Coronary artery (tissue), 2 donors: Measurements from ENCODE around the gene TMX1.
"Not testable (repeated sequence)": the region's sequence is repeated elsewhere in the genome, so short reads cannot be mapped to it uniquely, and the experiment has no call there.

Experiments used
- DNase-seq: peaks from one replicate; pipeline ENCODE4 v3.0.0-alpha.2; 2017; ENCODE audit warnings: low spot score
- H3K27ac ChIP-seq, 2 donors: fragments of 200-600 bp; sonication (generic); one replicate each; pipeline ENCODE4 v1.5.1; 2016 to 2019
- H3K4me3 ChIP-seq: fragments of 200-600 bp; sonication (generic); 2 replicates; pipeline ENCODE4 v1.5.1; 2016; ENCODE audit warnings: mild to moderate bottlenecking, moderate library complexity
- TF ChIP-seq, protein P1 (sequence below): fragments of 200-600 bp; sonication (generic); IDR thresholded peaks from one replicate; pipeline ENCODE4 v1.5.1; 2019; ENCODE audit warnings: antibody characterized with exemption

The TMX1 gene

GRCh38 chr14:51207621-51208020 lies 32.4 kb upstream of the TMX1 start:
- DNase-seq, result no peak
- Histone ChIP-seq H3K4me3 (no peak overlapping the region), H3K27ac (no peak overlapping the region)
- TF ChIP-seq, protein P1, sequence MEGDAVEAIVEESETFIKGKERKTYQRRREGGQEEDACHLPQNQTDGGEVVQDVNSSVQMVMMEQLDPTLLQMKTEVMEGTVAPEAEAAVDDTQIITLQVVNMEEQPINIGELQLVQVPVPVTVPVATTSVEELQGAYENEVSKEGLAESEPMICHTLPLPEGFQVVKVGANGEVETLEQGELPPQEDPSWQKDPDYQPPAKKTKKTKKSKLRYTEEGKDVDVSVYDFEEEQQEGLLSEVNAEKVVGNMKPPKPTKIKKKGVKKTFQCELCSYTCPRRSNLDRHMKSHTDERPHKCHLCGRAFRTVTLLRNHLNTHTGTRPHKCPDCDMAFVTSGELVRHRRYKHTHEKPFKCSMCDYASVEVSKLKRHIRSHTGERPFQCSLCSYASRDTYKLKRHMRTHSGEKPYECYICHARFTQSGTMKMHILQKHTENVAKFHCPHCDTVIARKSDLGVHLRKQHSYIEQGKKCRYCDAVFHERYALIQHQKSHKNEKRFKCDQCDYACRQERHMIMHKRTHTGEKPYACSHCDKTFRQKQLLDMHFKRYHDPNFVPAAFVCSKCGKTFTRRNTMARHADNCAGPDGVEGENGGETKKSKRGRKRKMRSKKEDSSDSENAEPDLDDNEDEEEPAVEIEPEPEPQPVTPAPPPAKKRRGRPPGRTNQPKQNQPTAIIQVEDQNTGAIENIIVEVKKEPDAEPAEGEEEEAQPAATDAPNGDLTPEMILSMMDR, result no peak

GRCh38 chr14:51208982-51209381 lies 31.1 kb upstream of the TMX1 start:
- no peak overlapping the region for H3K4me3 ChIP-seq
- TF ChIP-seq, protein P1, result no peak
- DNase-seq, result no peak
- H3K27ac ChIP-seq, result no peak overlapping the region

DNA sequence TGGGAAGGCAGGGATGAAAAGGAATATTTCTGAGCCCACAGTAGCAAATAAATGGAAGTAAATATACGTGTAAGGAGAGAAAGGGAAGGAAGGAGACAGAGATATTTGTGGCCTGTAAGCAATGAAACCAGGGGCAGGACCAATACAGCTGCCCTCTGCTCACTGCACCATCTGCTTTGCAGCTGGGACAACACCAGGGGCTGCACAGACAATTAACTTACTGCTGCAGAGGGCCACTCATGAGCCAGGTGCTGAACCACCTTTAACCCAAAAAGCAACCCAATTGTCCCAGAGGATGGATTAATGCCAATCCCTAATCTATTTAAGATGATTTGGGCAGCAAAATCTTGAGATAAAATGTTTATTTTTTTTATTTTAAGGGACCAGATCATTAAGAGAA lies 30.6 kb upstream of the TMX1 start:
- H3K4me3 ChIP-seq, result no peak overlapping the region
- DNase-seq, result no peak
- TF ChIP-seq, protein P1, result no peak
- H3K27ac ChIP-seq, result no peak overlapping the region

GRCh38 chr14:51210594-51210993 lies 29.5 kb upstream of the TMX1 start:
- DNase-seq, result no peak
- TF ChIP-seq, protein P1, result no peak
- Histone ChIP-seq H3K4me3 (no peak overlapping the region), H3K27ac (no peak overlapping the region)

DNA sequence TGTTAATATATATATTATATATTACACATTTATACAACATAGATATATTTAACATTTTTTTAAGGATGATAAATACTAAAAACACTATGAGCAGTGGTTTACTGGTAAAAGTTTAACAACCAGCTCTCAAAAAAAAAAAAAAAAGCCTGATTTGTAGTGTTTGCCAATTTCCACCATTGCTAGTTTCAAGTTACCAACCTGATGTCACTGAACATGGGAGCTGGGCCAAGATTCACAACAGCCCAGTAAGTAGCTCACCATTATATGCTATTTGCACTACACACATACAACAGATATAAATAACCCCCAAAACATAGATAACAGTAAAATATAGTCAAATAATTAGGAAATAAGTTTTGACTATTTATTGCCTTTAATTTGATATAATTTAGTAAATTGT lies 28.9 kb upstream of the TMX1 start:
- DNase-seq, result no peak
- Histone ChIP-seq H3K27ac (no peak overlapping the region), H3K4me3 (no peak overlapping the region)
- TF ChIP-seq, protein P1, result no peak

DNA sequence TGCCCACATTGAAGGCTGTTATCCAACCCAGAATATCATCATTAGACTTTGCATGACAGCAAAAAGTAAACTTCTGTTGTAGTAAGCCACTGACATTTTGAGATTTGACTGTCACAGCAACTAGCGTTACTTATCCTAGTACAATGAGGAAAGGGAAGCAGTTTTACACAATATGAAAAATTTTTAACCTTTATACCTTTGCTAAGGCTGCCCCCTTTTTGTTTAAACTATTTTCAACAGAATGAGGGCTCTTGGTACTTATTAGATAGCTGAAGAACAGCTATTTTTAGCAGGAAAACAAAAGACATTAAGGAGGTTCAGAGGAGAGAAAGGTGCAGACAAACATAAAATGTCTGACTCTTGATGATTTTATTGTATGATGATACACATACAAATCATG lies 23.4 kb upstream of the TMX1 start:
- no peak for DNase-seq
- Histone ChIP-seq H3K27ac (no peak overlapping the region), H3K4me3 (no peak overlapping the region)
- TF ChIP-seq, protein P1, result no peak

DNA sequence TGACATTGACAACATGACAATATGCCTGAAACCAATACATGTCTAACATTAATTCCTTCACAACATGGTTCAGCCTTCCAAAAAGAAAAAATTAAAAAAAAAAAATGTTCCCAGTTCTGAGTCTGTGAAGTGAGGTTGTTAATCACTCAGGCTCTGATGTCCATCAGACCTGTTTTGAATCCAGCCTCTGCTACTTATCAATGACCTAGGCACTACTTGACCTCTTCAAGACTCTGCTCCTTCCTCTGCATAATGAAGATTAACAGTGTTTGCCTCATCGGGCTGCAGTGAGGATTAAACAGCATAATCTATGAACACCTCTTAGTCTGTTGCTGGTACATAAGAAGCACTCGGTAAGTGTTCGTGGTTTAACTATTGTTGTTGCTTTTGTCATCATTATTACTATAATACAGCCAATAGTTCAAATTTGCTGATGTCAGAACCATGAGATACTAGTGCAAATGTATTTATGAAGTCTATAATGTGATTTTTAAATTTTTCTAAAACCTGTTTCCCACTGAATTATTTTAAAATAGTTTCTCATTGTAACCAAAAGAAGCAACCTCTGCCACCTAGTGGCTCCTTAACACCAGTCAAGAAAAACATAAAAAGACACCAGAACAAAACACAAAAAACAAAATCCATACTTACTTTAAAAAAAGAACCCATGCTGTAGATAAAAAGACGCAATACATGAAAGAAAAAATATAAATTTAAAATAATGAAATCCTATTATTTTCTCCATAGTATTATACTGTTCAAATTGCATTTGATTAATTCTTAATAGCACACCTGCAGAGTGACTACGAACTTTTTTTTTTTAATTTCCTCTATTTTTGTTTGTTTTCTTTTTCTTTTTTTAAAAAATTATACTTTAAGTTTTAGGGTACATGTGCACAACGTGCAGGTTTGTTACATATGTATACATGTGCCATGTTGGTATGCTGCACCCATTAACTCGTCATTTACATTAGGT lies 20.3 kb upstream of the TMX1 start:
- Histone ChIP-seq H3K4me3 (no peak overlapping the region), H3K27ac (no peak overlapping the region)
- DNase-seq, result no peak
- TF ChIP-seq, protein P1, result no peak

DNA sequence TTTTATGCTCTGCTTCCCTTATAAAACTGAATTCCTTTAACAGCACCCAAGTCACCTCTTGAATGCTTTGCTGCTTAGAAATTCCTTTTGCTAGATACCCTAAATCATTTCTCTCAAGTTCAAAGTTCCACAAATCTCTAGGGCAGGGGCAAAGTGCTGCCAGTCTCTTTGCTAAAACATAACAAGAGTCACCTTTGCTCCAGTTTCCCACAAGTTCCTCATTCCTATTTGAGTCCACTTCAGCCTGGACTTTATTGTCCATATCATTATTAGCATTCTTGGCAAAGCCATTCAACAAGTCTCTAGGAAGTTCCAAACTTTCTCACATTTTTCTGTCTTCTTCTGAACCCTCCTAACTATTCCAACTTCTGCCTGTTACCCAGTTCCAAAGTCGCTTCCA lies 16.6 kb upstream of the TMX1 start:
- not testable (repeated sequence) for DNase-seq, H3K27ac ChIP-seq, H3K4me3 ChIP-seq
